Measurements from ENCODE around the gene PXMP2.

PXMP2 gene

GRCh38 chr12:132661972-132662371 lies 25.4 kb upstream of the PXMP2 start:
- no peak for DNase-seq (ENCODE audit: low read depth)
- TF ChIP-seq CTCF (conservative IDR thresholded peaks at IDR 0.05; ENCODE audit: low read depth, low read length) = no peak
- H3K4me3 ChIP-seq (ENCODE audit: low read depth, low read length) = no peak overlapping the region

- no peak overlapping the region for H3K4me3 ChIP-seq (ENCODE audit: low read depth, low read length)
- TF ChIP-seq CTCF (conservative IDR thresholded peaks at IDR 0.05; ENCODE audit: low read depth, low read length) = no peak
- DNase-seq (ENCODE audit: low read depth) = no peak
These were observed 24.3 kb upstream of the PXMP2 start for GRCh38 chr12:132662901-132663755.

- H3K4me3 ChIP-seq (ENCODE audit: low read depth, low read length) = no peak overlapping the region
These were observed 22.9 kb upstream of the PXMP2 start for GRCh38 chr12:132664206-132665148.

GRCh38 chr12:132665149-132665491 lies 22.3 kb upstream of the PXMP2 start:
- no peak for DNase-seq (ENCODE audit: low read depth)
- TF ChIP-seq CTCF (conservative IDR thresholded peaks at IDR 0.05; ENCODE audit: low read depth, low read length) = no peak
- no peak overlapping the region for H3K4me3 ChIP-seq (ENCODE audit: low read depth, low read length)

More at GRCh38 chr12:132664206-132665148, 22.9 kb upstream of the PXMP2 start:
- TF ChIP-seq CTCF (conservative IDR thresholded peaks at IDR 0.05; ENCODE audit: low read depth, low read length) = no peak
- no peak for DNase-seq (ENCODE audit: low read depth)

DNA sequence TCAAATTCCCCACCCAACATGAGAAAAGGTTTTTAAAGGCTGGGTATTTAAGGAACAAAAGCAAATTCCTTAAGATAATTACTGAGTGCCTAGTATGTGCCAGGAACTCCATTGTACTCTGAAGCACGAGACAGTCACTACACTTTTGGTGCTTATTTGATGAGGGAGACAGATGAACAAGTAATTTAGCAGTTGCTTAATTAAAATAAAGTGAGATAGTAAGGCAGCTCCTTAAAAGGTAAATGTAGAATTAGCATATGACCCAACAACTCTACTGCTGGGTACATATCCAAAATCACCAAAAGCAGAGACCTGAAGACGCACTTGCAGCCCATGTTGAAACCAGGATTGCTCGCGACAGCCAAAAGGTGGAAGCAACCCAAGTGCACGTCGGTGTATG lies 21.6 kb upstream of the PXMP2 start:
- no peak overlapping the region for H3K4me3 ChIP-seq (ENCODE audit: low read depth, low read length)
- TF ChIP-seq CTCF (conservative IDR thresholded peaks at IDR 0.05; ENCODE audit: low read depth, low read length) = no peak
- DNase-seq (ENCODE audit: low read depth) = no peak

GRCh38 chr12:132668191-132669088 lies 18.9 kb upstream of the PXMP2 start:
- no peak overlapping the region for H3K4me3 ChIP-seq (ENCODE audit: low read depth, low read length)
- DNase-seq (ENCODE audit: low read depth) = no peak
- TF ChIP-seq CTCF (conservative IDR thresholded peaks at IDR 0.05; ENCODE audit: low read depth, low read length) = no peak

All from choroid plexus epithelial cell (primary cell).